Measurements from ENCODE around the gene GPC2.
"Not testable (repeated sequence)": the region's sequence is repeated elsewhere in the genome, so short reads cannot be mapped to it uniquely, and the experiment has no call there.

GPC2 gene

DNA sequence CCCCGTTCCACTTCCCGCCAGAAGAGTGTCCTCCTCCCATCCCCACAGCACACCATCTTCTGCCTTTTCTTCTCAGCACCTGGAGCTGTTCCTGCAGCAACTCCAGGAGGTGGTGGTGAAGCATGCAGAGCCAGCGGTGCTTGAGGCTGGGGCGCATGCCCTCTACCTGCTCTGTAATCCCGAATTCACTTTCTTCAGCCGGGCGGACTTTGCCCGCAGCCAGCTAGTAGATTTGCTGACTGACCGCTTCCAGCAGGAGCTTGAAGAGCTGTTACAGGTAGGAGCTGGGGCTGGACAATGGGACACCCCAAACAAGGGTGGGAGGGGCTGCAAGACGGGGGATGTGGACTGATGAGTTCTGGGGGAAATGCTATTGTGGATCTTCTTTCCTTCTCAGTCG lies 23.5 kb upstream of the GPC2 start:
- no peak for DNase-seq (ENCODE audit: low spot score)

DNA sequence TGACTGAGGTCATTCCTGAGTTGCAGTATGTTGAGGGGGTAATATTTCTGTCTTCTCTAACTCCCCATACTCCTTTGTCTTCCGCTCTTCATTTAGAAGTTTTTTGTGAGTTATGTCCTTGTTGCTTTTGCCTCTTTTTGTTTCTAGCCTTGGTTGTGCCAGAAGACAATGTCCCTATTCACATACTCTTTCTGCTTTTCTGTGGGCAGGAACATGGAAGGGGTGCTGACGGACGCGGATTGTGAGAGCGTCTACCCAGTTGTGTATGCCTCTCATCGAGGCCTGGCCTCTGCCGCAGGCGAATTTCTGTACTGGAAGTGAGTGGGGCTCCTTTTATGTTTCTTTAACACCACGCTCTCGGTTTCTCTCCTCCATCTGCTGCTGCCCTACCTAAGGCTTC lies 21.1 kb upstream of the GPC2 start:
- no peak for DNase-seq (ENCODE audit: low spot score)

DNA sequence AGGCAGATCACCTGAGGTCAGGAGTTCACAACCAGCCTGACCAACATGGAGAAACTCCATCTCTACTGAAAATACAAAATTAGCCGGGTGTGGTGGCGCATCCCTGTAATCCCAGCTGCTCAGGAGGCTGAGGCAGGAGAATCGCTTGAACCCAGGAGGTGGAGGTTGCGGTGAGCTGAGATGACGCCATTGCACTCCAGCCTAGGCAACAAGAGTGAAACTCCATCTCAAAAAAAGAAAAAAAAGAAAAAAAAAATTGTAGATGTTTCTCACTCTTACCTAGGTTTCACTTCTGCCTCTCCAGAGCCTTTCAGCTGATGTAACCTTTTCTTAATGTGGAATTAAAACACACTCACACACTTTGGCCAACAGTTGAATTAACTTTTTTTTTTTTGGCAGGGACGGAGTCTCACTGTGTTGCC lies 18.7 kb upstream of the GPC2 start:
- not testable (repeated sequence) for DNase-seq (ENCODE audit: low spot score)

DNA sequence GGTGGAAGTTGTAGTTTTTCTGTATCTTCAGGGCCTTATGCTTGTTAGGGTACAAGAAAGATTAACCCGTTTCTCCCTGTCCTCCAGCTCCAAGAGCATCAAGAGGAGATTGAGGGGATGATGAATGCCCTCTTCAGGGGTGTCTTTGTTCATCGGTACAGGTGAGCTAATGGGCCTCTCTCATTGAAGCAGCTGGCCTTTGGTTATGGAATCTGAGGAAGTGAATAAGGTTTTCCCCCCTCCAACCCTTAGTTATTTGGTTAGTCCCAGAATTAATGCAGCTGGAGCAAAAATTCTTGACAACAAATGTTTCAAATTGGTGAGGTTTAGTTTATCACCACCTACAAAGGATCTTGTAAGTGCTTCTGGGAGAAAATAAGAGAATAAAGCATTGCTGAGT lies 18.0 kb upstream of the GPC2 start:
- DNase-seq (ENCODE audit: low spot score), result no peak

DNA sequence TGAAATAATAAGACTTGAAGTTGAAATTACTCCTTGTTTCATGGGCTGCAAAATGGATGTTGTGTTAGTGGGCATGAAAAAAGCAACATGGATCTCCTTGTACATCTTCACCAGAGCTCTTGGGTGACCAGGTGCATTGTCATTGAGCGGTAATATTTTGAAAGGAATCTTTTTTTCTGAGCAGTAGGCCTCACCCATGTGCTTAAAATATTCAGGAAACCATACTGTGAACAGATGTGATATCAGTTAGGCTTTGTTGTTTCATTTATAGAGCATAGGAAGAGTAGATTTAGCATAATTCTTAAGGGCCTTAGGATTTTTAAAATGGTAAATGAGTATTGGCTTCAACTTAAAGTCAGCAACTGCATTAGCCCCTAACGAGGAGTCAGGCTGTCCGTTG lies 15.8 kb upstream of the GPC2 start:
- DNase-seq (ENCODE audit: low spot score), result no peak

DNA sequence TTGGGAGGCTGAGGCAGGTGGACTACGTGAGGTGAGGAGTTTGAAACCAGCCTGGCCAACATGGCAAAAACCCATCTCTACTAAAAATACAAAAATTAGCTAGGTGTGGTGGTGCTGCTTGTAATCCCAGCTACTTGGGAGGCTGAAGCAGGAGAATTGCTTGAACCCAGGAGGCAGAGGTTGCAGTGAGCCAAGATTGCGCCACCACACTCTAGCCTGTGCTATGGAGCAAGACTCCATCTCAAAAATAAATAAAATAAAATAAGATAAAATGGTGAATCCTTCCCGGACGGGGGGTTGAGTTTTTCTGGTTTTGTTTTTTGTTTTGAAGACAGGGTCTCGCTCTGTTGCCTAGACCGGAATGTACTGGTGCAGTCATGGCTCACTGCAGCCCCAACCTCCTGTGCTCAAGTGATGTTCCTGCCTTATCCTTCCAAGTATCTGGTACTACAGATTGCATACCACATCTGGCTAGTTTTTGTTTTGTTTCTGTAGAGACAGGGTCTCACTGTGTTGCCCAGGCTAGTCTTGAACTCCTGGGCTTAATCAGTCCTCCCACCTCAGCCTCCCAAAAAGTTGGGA lies 15.2 kb upstream of the GPC2 start:
- DNase-seq (ENCODE audit: low spot score), result not testable (repeated sequence)

DNA sequence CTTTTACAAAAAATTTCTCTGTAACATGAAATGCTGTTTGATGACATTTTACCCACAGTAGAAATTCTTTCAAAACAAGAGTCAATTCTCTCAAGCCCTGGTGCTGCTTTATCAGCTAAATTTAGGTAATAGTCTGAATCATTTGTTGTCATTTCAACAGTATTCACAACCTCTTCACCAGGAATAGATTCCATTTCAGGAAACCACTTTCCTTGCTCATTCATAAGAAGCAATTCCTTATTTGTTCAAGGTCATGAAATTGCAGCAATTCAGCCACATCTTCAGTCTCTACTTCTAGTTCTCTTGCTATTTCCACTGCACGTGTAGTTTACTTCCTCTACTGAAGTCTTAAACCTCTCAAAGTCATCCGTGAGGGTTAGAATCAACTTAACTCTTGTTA lies 14.6 kb upstream of the GPC2 start:
- DNase-seq (ENCODE audit: low spot score), result no peak

DNA sequence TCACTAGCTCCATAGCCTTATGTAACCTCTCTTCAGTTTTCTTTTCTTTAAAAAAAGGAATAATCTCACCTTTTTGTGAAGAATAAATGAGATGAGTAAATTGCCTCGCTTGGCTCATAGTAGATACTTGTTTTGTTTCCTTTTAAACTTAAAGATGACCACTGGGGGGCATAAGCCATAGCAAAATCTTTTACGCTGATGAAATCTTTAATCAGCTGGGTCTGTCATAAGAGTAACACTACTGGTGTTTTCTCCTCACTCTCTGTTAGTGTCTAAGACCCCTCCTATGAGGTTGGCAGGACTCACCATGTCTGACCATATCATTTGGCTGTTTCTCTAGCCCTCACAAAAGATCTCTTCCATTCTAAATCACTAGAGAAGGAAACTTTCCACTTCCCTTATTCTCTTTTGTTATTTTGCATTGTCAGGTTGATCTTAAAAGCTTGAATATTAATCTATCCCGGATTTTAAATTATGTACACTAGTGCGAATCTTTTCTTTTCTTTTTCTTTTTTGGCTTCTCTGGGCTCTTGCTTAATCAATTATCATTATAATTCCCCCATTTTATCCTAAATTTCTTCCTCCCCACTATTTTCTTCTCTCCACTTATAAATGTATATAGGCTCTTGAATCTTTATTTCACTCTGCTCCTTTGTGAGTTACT lies 13.0 kb upstream of the GPC2 start:
- peak; percentile 21 for DNase-seq (ENCODE audit: low spot score)

DNA sequence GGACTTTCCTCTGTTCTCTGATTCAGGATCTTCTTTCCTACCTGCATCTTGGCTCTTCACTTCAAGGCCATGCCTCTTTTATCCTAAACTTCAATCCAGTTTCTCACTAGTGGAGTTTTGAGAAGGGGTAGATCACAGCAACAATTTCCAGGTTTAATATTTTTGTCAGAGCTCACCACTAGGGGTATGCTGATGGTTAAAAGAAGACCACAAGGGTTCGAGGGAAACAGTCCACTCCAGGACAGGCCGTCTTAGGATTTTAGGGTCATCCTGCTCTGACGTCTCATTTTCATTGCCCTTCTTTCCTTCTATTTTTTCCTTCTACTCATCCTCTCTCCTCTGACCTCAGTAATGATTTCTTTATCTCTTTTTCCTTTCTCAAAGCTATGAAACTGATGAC lies 11.9 kb upstream of the GPC2 start:
- DNase-seq (ENCODE audit: low spot score), result no peak

DNA sequence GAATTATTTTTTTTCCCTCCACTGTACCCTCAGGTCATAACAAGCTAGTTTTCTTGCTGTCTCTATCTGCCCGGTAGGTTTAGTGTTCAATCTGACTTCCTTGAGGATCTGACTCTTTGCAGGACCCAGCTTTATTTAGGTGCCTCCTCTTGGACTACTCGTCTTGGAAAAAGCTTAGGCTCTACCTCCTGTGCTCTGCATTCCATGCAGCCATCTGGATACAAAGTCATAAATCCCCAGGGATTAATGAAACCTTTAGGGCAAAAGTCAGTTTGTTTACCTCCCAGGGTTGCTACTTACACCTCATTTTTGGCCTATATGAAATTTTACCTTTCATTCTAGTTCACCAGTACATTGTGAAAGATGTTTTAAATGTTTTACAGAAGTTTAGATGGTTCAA lies 8.5 kb upstream of the GPC2 start:
- no peak for DNase-seq (ENCODE audit: low spot score)

DNA sequence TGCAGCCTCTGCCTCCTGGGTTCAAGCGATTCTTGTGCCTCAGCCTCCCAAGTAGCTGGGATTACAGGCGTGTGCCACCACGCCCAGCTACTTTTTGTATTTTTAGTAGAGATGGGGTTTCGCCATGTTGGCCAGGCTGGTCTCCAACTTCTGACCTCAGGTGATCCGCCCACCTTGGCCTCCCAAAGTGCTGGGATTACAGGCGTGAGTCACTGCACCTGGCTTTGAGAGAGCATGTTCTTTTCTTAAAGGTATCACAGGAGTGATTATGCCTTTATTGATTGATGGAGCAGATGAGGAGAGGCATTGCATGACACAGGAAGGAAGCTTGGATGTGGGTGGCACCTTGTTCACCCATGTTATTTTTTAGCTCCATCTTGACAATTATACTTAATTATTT lies 5.9 kb upstream of the GPC2 start:
- DNase-seq (ENCODE audit: low spot score), result not testable (repeated sequence)

DNA sequence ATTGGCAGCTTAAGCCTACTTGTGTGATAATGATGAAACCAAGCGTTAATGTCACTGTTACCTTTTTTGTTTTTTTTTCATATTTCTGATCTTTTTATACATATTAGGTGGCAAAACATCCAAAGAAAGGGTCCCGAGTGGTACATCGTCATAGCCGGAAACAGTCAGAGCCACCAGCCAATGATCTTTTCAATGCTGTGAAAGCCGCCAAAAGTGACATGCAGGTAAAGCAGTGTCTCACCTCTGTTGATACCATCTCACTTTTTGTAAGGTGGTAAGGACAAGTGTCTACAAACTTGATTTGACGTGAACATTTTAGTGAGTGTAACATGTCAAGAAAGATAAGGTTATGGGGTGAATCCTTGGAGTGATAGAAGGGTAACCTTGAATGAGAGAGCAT lies 5.4 kb upstream of the GPC2 start:
- DNase-seq (ENCODE audit: low spot score), result not testable (repeated sequence)

DNA sequence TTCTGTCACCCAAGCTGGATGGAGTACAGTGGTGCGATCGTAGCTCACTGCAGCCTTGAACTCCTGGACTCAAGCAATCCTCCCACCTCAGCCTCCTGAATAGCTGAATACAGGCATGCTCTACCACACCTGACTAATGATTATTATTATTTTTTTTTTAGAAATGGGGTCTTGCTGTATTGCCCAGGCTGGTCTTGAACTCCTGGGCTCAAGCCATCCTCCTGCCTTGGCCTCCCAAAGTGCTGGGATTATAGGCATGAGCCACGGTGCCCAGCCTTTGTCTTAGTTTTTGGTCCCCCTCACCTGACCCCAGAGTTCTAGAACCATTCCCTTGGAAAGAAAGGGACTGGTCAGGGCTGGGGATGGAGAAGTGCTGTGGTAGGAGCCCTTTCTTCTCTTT lies 2.9 kb upstream of the GPC2 start:
- not testable (repeated sequence) for DNase-seq (ENCODE audit: low spot score)

DNA sequence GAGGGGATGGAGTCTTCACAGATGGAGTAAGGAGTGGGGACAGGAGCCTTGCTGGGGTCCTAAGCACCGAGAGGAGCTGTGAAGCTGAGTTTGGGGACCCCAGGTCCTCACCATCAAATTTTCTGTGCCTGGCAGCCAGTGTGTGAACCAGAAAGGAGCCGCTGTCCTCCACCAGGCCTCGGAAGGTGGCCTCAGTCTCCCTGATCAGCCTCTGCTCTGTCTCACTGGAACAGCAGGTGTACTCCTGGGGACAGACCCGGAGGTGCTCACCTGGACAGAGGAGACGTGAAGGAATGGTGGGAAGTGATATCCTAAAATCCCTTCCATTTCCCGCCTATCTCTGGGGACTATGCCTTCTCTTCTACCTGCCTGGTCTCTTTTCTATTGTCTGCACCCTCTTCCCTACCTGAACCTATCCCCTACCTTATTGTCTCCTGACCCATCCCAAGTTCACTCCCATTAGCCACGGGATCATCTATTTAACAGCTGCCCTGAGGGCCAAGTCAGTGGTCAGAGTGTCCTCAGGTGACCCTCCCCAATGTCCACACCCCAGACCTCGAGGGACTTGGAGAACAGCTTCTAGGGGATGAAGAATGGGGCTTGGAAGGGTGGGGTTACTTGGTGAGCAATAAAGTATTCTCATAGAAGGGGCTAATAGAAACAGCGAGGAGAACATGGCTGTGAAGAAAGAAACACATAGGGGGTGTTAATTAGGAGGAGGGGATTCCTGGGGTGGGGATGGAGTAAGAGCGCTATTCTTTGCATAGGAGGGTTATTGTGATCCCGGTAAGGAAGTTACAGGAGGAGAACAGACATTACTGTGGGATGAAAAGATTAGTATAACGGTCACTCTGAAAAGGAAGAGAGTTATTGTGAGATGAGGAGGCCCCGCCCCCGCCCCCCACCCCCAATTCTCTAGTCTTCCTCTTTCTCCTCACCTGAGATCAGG lies 811 bp downstream of the GPC2 start:
- no peak for DNase-seq (ENCODE audit: low spot score)

DNA sequence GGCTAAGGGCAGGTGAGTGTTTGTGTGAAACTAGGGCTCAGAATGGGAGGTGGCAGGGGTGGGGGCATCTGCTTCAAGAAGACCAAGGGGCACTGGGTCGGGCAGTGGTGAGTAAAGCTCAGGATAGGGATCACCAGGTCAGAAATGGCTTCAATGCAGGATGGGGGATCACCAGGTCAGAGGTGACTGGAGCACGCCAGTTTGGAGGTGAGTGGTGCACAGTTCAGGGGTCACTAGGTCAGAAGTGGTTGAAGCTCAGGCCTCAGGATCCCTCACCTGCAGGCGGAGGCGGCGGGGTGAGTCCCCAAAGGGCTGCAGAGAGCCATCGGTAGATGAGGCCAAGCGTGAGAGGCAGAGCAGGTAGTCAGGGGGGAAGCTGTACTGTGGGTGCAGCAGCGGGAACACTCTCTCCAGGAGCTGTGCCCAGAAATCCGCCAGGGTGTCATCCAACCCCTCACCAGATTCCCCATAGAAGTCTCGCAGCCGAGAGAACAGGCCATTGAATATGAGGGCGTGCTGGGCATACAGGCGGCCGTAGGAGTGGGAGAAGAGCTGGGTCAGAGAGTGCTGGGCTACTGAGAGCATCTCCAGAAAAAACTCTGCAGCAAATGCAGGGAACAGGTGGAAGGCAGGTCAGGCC lies 1.8 kb downstream of the GPC2 start:
- DNase-seq (ENCODE audit: low spot score), result no peak

DNA sequence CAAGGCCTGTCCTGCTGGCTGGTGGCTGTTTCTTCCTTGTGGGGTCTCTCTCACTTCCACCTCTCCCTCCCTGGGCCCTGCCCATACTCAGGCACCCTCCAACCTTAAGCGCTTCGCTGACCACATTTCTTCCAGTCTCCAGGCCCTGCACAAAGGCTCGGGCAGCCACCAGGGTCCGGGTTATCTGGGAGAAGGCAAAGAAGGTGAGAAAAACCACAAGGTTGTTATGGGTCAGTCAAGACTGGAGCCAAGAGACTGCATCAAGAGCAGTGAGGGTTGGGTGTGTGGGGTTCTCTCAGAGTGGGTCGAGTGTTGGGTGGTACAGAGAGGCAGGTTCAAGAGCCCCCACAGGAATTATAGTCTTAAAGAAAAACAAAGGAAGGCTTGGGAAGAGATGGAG lies 2.6 kb downstream of the GPC2 start:
- no peak for DNase-seq (ENCODE audit: low spot score)

DNA sequence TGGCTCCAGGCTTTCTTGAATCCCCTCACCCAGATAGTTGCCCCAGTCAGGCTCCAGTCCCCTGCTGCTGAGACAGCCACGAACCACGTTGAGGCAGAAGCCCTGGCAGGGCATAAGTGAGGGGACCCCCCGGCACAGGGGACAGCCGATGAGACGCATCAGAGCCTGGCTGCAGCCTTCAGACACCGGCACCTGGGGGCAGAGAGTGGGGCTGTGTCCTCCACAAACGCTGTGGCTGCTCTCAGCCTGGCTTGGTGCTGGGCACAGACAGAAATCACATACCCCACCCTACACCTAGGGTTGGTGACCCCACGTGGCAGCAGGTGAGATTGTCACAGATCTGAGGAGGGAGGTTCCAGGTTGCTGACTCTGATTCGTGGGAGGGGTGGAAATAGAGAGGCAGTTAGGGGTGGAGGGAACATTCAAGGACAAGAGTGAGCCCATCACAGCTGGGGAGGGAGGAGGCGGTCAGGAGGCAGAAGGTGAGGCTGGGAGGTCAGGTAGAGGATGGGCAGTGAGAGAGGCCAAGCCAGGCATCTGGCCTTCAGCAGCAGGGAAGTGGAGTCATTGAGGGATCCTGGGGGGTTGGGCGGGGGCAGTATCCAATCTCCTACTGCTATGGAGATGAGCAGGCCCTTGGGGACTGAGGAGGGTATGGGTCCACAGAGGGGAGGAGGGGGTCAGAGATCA lies 3.2 kb downstream of the GPC2 start:
- no peak for DNase-seq (ENCODE audit: low spot score)

DNA sequence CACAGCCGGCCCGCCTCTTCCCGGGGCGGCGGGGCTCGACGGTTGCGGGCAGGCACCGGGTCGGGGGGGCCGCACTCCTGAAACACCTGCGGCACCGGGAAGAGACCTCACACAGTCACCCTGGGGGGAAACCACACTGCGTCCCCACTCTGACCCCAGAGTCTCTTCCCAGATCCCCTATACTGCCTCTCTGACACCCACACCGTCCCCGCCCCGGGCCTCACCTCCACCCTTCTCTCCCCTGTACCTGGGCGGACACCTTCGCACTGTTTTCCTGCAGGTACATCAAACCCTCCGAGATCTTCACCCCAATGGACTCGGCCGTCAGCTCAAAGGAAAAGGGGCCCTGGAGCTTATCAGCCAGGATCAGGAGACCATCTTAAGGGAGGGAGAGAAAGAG lies 5.3 kb downstream of the GPC2 start:
- DNase-seq (ENCODE audit: low spot score), result no peak

DNA sequence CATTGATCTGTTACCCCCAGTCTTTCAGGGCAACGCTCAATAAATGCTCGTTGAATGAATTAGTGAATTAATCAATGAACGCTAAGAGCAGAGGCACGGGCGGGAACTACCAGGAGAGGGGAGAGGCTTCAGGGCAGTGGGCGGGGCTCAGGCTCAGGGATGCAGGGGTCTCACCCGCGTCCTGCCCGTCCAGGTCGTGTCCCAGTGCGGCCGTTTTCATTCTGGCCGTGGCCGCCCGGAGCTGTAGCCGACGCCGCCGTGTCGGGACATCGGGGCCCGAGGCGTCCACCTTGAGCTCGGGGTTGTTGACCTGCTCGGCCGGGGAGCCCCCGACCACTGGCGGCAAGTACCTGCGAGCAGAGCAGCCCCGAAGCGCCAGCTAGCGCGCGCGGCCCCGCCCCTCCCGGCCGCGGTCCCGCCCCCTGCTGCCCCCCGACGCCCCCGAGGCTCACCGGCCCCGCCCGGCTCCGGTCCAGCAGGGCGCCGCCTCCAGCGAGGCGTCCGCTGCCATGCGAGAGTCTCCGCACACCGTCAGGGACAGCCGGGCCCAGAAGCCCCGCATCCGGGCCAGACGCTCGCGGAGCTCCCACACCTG lies 6.0 kb downstream of the GPC2 start:
- no peak for DNase-seq (ENCODE audit: low spot score)

DNA sequence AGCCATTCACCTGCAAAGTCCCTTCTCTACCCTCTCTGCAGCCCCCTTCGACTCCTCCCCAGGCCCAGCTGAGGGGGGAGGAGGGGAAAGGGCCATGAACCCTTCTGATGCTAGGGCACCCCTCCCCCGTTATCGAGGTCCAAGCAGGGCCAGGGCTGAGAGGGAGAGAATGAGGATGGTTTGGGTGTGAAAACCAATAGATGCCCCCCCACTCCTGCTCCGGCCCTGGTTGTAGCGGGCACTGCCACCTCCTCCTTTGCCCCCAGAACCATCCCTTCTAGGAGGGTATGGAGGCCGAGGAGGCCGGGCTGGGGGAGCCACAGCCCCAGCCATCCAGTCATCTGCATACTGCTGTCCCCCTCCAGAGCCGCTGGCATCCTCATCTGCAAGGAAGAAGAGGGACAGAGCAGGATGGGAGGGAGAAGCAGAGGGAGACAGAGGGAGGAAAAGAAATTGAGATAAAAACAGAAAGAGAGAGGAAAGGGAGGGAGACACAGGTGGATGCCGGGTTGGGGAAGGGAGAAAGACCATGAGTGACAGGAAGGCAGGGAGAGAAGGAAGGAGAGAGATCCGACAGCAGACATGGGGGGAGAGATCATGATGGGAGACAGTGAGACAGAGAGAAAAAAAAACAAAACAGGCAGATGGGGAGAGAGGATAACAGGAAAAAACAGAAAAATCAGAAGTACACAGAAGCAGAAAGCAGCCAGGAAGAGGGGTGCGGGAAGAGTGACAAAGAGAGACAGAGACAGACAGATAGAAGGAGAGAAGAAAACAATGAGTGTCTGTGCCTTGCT lies 6.9 kb downstream of the GPC2 start:
- no peak for DNase-seq (ENCODE audit: low spot score)
